HG03097 (cell line): ENCODE measurements around the gene PHAX.
"Not testable (repeated sequence)": the region's sequence is repeated elsewhere in the genome, so short reads cannot be mapped to it uniquely, and the experiment has no call there.

Experiments used
- ATAC-seq: cut with Tn5 transposase; IDR thresholded peaks from one replicate; pipeline ENCODE4 v1.9.1; 2021; ENCODE audit not compliant: unreplicated experiment, low FRiP score

The PHAX gene

DNA sequence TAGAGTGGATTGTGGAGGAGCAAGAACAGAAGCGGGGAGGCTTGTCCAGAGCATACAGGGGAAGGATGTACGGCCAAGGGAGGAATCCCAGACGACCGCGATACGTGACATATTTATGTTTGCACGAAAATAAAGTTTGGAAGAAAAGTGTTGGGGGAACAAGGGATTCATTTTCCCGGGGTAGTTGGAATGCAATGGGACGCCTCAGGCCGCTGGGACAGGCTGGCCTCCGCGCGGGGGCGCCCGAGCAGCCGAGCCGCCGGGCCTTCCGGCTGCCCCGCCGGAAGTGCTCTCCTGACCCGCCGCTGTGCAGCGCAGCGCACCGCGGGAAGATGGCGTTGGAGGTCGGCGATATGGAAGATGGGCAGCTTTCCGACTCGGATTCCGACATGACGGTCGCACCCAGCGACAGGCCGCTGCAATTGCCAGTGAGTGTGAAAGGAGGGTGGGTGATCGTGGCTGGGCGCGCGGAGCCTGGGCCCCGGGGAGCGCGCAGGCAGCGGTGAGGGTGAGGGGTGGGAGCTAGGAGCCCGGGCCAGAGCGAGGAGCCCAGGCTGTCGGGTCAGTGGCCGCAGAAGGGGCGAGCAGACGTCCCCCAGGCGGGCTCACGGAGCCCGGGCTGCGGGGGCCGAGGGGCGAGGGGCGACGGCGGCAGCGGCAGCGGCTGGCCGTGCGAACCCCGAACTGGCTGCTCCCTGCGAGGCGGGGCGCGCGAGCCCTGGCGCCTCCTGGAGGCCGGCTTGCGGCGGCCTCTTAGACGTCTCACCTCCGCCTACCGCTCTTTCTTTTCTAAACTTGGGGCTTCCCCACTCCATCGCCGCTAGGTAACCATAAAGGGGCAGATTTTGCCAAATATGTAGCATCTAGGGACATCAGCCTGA lies at the start of gene PHAX:
Gene PHAX (plus strand): TSS at position 317 of the 881 bp plus-strand sequence. CDS start 16 bp downstream, at position 333.
- ATAC-seq, result peak; percentile 98

DNA sequence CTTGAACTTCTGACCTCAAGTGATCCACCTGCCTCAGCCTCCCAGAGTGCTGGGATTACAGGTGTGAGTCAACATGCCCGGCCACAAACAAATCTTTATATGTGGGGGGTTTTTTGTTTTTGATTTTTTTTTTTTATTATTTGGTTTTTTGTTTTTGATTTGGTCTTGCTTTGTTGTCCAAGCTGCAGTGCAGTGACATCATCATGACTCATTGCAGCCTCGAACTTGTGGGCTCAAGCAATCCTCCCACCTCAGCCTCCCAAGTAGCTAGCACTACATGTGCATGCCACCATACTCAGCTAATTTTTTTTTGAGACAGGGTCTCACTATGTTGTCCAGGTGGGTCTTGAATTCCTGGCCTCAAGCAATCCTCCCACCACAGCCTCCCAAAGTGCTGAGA lies 48.1 kb upstream of the PHAX start:
- ATAC-seq, result no peak

GRCh38 chr5:126555101-126555500 lies 45.6 kb upstream of the PHAX start:
- not testable (repeated sequence) for ATAC-seq

- no peak for ATAC-seq
These were observed 38.8 kb upstream of the PHAX start for GRCh38 chr5:126561908-126562307.

DNA sequence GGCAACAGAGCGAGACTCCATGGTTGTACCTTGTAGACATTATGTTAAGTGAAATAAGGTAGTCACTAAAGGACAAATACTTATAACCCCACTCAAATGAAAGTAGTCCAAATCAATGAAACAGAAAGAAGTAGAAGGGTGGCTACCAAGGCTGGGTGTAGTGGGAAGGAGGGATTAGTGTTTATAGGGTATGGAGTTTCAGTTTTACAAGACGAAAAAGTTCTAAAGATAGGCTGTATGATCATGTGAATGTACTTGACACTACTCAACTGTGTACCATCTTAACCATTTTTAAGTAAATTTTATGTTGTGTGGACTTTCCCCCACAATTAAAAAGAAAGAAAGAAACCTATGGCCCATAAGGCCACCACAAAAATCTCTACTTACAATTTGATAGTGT lies 37.9 kb upstream of the PHAX start:
- ATAC-seq, result peak; percentile 97

GRCh38 chr5:126568206-126568755 lies 32.5 kb upstream of the PHAX start:
- ATAC-seq, result no peak

DNA sequence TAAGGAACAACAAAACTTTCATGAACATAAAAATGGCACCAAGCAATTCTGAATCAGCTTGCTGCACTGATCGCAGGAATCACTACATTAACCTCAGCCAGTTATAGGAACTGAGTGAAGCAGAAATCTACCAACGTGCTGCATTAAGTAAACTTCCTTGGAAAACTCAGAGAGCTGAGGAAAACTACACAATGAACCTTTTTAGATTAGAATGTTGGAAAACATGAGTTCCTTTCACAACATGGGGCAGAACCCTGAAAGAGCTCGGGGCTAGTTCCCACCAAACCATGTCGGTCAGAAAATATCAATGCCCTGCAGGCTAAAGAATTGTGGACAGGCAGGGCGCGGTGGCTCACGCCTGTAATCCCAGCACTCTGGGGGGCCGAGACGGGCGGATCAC lies 25.1 kb upstream of the PHAX start:
- ATAC-seq, result no peak

GRCh38 chr5:126576974-126577373 lies 23.8 kb upstream of the PHAX start:
- ATAC-seq, result no peak

- no peak for ATAC-seq
These were observed 23.3 kb upstream of the PHAX start for GRCh38 chr5:126577415-126577814.

DNA sequence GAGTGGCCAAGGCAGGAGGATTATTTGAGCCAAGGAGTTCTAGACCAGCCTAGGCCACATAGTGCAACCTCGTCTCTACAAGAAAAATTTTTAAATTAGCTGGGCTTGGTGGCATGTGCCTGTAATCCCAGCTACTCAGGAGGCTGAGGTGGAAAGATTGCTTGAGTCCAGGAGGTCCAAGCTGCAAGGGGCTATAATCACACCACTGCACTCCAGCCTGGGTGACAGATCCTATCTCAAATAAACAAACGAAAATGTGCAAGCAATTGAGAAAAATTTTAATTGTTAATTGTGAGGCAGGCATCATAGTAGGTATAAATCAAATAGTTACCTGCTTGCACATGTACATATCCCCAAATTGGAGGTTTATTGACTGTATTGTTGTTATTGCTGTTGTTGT lies 21.0 kb upstream of the PHAX start:
- ATAC-seq, result no peak

DNA sequence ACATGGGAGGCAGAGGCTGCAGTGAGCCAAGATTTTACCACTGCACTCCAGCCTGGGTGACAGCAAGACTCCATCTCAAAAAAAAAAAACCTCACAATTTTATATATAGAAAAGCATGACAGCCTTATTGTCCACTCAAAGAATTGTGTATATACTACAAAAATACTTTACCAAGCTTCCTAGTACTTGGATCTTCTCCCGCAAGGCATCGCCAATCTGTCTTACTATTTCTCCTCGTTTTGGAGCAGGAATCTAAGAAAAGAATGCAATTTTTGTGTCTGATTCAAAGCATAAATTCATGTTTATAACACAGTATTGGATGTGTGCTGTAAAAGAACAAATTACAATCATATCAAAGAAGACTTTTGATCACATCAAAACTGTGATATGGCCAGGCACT lies 17.0 kb upstream of the PHAX start:
- no peak for ATAC-seq

DNA sequence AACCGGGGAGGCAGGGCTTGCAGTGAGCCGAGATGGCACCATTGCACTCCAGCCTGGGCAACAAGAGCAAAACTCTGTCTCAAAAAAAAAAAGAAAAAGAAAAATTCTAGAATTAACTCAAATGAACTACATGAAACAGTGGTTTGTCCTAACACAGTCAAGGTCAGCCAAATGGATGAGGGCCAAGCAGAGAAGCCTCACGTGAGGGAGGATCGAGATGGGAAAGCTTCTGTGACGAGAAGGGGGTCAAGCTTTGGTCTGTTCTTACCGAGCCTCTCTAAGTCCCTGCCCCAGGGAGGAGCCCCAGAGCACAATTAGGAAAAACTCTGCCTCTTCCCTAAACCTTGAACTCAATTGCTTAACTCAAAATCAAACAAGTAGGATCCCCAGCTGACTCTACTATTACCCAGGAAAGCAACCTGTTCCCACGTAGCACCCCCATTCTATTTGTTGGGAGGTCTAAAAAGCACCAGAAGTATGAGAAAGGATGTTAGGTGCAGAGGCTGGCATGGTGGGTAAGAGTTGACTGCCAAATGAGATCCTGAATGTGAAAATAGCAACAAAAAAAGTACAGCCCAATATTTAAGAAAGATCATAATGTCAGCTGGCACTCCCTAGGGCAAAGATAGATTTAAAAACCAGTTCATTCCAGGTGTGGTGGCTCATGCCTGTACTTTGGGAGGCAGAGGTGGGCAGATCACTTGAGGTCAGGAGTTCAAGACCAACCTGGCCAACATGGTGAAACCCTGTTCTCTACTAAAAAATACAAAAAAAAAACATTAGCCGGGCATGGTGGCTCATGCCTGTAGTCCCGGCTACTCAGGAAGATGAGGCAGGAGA lies 13.0 kb upstream of the PHAX start:
- no peak for ATAC-seq

- ATAC-seq, result no peak
These were observed 11.0 kb upstream of the PHAX start for GRCh38 chr5:126589536-126590297.

GRCh38 chr5:126591549-126591948 lies 9.2 kb upstream of the PHAX start:
- no peak for ATAC-seq

DNA sequence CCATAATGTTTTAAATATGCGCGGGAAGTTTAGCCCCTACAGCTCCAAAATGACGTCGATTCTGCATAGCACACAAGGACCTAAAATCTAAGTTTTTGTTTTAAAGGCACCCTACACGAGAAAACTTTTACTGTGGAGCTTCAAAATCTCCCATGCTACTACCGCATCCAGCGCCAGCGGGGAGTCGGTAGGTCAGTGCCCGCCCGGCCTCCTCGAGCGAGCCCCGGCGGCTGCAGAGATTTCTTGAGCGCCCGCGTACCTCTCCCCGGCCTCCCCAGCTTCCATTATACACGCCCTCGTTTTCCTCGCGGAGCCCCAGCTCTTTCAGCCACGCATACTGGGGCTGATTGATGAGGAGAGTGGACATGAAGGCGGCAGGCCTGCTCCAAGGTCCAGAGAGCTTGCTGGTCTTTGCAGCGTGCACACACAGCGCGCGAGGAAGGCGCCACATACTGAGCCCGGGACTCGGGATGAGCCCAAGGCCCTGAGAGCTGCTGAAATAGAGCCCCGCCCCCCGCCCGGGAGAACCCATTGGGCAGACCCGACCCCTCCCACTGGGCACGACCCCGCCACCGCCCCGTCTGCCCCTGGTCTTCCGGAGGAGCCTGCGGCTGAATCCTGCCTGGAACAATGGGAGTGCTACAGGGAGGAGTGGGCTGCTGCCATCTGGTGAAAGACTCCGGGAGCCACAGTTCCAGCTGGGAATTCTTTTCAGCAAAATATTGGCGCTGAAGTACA lies 5.8 kb upstream of the PHAX start, which contains the start of gene ALDH7A1:
Gene ALDH7A1 (minus strand): TSS at position 472 of the 738 bp plus-strand sequence. CDS start 21 bp downstream, at position 451.
- peak; percentile 76 for ATAC-seq

DNA sequence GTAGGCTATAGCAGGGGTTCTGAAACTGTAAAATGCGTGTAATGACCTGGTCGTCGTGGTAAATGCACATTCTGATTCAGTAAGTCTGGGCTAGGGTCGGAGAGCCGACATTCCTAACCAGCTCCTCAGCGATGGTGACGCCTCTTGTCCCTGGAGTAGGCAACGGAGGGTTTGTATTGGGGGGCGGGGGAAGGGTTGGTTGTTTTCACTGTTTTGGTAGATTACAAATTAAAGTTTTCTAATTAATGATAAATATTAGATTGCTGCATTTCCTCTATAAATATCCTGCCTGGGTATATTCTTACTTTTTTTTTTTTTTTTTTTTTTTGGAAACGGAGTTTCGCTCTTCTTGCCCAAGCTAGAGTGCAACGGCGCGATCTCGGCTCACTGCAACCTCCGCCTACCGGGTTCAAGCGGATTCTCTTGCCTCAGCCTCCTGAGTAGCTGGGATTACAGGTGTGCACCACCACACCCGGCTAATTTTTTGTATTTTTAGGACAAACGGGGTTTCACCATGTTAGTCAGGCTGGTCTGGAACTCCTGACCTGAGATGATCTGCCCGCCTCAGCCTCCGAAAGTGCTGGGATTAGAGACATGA lies 5.2 kb upstream of the PHAX start:
- ATAC-seq, result peak; percentile 11

DNA sequence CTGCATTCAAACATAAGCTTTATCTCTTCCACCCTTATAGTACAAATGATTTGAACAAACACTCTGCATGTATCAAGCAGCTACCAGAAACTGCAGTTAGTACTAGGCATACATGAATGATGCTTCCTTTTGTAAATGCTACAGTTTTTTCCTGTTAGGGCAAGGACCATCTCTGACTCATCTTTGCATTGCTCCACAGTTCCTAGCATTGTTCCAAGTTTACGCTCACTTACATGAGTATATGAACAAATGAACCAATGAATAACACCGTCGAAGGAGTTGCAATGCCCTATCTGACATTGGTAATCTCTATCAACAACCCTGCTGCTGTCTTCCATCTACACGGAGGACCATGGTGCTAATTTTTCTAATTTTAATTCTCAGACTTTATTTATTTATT lies 3.6 kb upstream of the PHAX start:
- no peak for ATAC-seq

DNA sequence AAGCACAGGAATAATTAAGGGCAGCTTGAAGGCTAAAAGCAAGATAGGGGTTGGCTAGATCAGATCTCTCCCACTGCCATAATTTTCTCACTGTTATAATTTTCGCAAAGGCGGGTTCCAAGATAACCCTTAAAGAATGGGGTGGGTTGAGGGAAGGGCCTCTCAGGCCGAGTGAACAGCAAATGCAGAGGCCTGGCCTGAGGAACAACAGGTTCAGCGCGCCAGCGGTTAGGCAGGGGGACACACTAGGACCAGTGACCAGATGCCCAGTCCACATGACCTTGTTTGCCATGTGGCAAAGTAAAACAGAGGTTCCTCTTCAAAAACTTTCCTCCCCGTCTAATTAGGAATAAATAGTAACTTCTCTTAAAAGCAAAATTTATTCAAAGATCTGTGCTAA lies 1.2 kb upstream of the PHAX start:
- no peak for ATAC-seq

DNA sequence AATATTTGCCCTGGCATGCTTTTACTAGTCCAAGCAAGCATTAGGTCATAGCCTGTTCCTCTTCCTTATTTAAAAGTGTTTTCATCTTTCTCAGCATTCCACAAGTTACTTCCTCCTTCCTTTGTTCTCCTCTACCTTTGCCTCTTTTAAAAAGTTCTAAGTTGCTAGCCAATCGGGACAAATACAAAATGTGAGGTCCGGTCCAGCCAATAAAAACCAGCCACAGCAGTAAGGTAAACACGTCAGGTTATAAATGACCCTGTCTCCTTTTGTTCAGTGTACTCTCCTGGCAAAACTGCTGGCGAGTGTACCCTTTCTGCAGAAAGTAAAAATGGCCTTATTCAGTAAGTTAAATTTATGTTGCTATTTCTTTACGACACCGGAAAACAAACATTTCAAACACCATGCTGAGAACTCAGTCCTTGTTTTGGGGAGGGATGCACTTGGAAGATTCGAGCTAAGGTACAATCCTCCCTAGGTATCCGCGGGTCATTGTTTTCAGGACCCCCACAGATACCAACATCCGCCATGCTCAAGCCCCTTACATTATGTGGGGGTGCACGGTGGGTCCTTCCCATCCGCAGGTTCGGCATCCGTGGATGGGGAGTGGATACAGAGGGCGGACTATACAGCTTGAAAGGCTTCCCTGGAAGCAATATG lies 646 bp upstream of the PHAX start:
- ATAC-seq, result not testable (repeated sequence)
